Forelimb muscle (tissue), 1 donor: Measurements from ENCODE around the gene ZNF892. TPM values are rescaled to one million over a fixed set of nuclear protein-coding genes. Genes with fewer than 3 reads are reported as not detected.
"Not testable (repeated sequence)": the region's sequence is repeated elsewhere in the genome, so short reads cannot be mapped to it uniquely, and the experiment has no call there.

Experiments
- DNase-seq: peaks from one replicate; pipeline ENCODE4 v3.0.0-alpha.2; 2013; ENCODE audit warnings: low read depth
- polyA plus RNA-seq: library from polyadenylated mRNA; unstranded; fragments of 120-200 nt; gene quantifications from one replicate; pipeline ENCODE4 v1.2.1, GENCODE V29; 2013; ENCODE audit not compliant: insufficient read length

ZNF892 gene
- 2.0 TPM for polyA plus RNA-seq

GRCh38 chr2:95207111-95207961, at the start of gene ZNF892:
Gene ZNF892 (plus strand): TSS chr2:95207521. CDS start chr2:95207816, 295 bp downstream.
- DNase-seq = peak; percentile 54

GRCh38 chr2:95158441-95158840, 48.9 kb upstream of the ZNF892 start:
- no peak for DNase-seq

- DNase-seq = no peak
Observed at GRCh38 chr2:95158891-95159619, 48.3 kb upstream of the ZNF892 start.

GRCh38 chr2:95159690-95160449, 47.5 kb upstream of the ZNF892 start, which contains the start of gene ZNF514:
Gene ZNF514 (minus strand): TSS chr2:95159848. CDS start chr2:95153253, 6,595 bp downstream.
- DNase-seq = peak; percentile 31

- no peak for DNase-seq
Observed at GRCh38 chr2:95165030-95165370, 42.3 kb upstream of the ZNF892 start.

- DNase-seq = peak; percentile 97
Observed at GRCh38 chr2:95165371-95166064, 41.8 kb upstream of the ZNF892 start, which contains the start of gene ZNF2. Gene ZNF2 (plus strand): TSS chr2:95165809. CDS start chr2:95176227, 10,418 bp downstream.

- DNase-seq = no peak
Observed at GRCh38 chr2:95166065-95166763, 41.1 kb upstream of the ZNF892 start.

GRCh38 chr2:95171902-95172301, 35.4 kb upstream of the ZNF892 start:
- no peak for DNase-seq

- DNase-seq = no peak
Observed at GRCh38 chr2:95174031-95174542, 33.2 kb upstream of the ZNF892 start.

GRCh38 chr2:95179451-95179850, 27.9 kb upstream of the ZNF892 start:
- no peak for DNase-seq

- no peak for DNase-seq
Observed at GRCh38 chr2:95181774-95182173, 25.5 kb upstream of the ZNF892 start.

- DNase-seq = no peak
Observed at GRCh38 chr2:95185197-95185596, 22.1 kb upstream of the ZNF892 start.

GRCh38 chr2:95185973-95186372, 21.3 kb upstream of the ZNF892 start:
- no peak for DNase-seq

GRCh38 chr2:95192956-95193355, 14.4 kb upstream of the ZNF892 start:
- not testable (repeated sequence) for DNase-seq

- DNase-seq = no peak
Observed at GRCh38 chr2:95203911-95204310, 3.4 kb upstream of the ZNF892 start.

- DNase-seq = no peak
Observed at GRCh38 chr2:95204396-95204795, 2.9 kb upstream of the ZNF892 start.

- no peak for DNase-seq
Observed at GRCh38 chr2:95206096-95206495, 1.2 kb upstream of the ZNF892 start.

- DNase-seq = no peak
Observed at GRCh38 chr2:95208106-95208505, 785 bp downstream of the ZNF892 start.

- DNase-seq = no peak
Observed at GRCh38 chr2:95215018-95215612, 7.8 kb downstream of the ZNF892 start.

GRCh38 chr2:95220449-95220848, 13.1 kb downstream of the ZNF892 start:
- no peak for DNase-seq
